NCI-H2081 (cell line): ENCODE measurements around the gene NFATC2IP.
"Not testable (repeated sequence)": the region's sequence is repeated elsewhere in the genome, so short reads cannot be mapped to it uniquely, and the experiment has no call there.

ENCODE experiments used
- DNase-seq, 2 experiments: peaks; one replicate each; lab custom pipeline; 2025; lab: John Stamatoyannopoulos, UW

Gene NFATC2IP

DNA sequence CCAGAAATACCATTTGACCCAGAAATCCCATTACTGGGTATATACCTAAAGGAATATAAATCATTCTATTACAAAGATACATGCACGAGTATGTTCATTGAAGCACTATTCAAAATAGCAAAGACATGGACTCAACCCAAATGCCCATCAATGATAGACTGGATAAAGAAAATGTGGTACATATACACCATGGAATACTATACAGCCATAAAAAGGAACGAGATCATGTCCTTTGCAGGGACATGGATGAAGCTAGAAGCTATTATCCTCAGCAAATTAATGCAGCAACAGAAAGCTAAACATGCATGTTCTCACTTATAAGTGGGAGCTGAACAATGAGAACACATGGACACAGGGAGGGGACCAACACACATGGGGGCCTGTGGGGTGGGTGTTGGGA is 24.5 kb upstream of the NFATC2IP start:
- not testable (repeated sequence) for DNase-seq

DNA sequence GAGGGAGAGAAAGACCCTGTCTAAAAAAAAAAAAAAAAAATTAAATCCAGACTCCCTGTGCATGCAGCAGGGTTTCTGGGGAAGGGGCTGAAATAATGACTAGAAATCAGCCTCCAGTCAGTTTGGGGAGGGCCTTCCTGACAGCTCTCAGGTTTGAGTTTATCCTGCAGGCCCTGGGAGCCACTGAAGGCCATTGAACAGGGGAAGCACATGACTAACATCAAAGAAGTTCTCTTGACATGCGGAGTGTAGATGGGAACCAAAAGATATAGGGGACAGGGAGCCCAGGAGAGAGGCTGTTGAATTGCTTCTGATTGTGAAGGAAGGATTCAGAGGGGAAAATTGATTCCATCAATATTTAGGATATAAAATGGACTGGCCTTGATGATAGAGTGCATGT is 22.9 kb upstream of the NFATC2IP start:
- DNase-seq = no peak

DNA sequence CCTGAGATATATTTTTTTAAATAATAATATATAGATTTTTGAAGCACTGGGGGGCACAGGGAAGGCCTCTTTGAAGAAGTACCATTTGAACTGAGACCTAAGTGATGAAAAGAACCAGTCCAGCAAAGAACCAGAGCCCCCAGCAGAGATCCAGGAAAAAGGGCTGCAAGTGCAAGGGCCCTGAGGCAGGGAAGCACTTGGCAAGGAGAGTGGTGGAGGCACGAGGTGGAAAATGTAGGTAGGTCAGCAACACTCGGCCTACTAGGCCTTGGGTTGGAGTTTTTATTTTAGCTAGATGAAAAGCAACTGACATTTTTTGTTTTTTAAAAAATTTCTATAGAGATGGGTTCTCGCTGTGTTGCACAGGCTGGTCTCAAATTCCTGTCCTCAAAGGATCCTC is 20.5 kb upstream of the NFATC2IP start:
- no peak for DNase-seq

DNA sequence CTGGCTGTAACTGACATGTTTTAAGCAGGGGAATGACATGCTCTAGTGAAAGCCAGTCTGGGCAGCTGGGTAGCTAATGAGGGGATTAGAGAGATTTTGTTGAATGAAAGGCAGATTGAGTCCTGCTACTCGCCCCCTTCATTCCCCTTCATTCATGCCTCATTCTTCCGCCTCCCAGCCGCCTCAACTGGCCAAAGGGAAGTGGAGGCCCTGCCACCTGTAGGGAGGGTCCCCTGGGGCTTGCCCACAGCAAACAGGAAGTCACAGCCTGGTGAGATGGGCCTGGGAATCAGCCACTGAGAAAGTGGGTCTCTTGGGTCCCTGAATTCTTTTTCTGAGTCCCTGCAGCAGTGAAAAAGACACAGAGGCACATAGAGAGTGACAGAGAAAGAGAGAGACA is 20.1 kb upstream of the NFATC2IP start:
- DNase-seq = no peak

DNA sequence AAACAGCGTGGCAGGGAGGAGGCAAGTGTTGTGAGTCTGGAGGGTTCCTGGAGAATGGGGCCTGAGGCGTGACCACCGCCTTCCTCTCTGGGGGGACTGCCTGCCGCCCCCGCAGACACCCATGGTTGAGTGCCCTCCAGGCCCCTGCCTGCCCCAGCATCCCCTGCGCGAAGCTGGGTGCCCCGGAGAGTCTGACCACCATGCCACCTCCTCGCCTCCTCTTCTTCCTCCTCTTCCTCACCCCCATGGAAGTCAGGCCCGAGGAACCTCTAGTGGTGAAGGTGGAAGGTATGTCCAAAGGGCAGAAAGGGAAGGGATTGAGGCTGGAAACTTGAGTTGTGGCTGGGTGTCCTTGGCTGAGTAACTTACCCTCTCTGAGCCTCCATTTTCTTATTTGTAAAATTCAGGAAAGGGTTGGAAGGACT is 18.9 kb upstream of the NFATC2IP start, which contains the start of gene CD19:
Gene CD19 (plus strand): TSS at position 171 of the 425 bp plus-strand sequence. CDS start 30 bp downstream, at position 201.
- DNase-seq = no peak

DNA sequence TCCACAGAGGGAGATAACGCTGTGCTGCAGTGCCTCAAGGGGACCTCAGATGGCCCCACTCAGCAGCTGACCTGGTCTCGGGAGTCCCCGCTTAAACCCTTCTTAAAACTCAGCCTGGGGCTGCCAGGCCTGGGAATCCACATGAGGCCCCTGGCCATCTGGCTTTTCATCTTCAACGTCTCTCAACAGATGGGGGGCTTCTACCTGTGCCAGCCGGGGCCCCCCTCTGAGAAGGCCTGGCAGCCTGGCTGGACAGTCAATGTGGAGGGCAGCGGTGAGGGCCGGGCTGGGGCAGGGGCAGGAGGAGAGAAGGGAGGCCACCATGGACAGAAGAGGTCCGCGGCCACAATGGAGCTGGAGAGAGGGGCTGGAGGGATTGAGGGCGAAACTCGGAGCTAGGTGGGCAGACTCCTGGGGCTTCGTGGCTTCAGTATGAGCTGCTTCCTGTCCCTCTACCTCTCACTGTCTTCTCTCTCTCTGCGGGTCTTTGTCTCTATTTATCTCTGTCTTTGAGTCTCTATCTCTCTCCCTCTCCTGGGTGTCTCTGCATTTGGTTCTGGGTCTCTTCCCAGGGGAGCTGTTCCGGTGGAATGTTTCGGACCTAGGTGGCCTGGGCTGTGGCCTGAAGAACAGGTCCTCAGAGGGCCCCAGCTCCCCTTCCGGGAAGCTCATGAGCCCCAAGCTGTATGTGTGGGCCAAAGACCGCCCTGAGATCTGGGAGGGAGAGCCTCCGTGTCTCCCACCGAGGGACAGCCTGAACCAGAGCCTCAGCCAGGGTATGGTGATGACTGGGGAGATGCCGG is 18.2 kb upstream of the NFATC2IP start:
- DNase-seq = no peak

DNA sequence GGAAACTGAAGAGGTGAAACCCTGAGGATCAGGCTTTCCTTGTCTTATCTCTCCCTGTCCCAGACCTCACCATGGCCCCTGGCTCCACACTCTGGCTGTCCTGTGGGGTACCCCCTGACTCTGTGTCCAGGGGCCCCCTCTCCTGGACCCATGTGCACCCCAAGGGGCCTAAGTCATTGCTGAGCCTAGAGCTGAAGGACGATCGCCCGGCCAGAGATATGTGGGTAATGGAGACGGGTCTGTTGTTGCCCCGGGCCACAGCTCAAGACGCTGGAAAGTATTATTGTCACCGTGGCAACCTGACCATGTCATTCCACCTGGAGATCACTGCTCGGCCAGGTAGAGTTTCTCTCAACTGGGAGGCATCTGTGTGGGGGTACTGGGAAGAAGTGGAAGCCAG is 17.6 kb upstream of the NFATC2IP start:
- DNase-seq = no peak

DNA sequence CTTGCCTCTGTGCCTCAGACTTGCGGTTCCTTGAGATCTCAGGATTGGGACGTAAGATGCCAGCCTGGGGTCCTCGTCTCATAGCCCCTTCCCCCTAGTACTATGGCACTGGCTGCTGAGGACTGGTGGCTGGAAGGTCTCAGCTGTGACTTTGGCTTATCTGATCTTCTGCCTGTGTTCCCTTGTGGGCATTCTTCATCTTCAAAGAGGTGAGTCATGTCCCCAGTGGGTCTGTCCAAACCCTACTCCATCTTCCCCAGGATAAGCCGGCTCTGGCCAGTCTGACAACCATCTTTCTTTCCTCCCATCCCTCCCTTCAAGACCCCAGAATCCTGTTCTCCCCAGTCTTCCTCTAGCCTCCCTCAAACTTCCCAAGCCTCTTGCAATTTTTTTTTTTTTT is 15.4 kb upstream of the NFATC2IP start:
- no peak for DNase-seq

DNA sequence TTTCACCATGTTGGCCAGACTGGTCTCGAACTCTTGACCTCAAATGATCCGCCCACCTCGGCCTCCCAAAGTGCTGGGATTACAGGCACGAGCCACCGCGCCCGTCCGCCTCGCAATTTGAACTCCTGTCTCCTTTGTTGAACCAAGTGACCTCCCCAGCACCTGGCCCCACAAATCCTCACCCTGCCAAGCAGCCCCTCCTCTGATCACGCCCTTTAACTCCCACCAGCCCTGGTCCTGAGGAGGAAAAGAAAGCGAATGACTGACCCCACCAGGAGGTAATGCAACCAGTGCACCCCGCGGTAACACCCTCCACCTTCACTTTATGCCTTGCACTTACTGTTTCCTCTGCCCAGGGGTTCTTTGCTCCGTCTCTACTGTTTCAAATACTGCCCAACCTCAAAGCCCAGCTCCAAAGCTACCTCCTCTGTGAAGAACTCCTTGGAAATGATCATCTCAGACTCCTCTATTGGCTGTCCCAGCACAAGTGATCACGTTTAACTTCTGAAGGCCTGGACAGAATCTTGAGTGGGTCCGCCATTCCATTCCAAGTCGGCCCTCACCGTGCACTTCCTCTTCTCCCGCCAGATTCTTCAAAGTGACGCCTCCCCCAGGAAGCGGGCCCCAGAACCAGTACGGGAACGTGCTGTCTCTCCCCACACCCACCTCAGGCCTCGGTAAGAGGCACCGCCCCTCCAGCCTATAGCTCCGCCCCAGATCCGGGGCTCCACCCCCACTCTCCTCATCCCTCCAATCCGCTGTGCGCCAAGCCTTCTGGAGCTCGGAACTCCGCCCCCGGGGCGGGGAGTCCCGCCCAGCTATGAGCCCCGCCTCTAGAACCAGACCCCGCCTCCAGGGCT is 14.6 kb upstream of the NFATC2IP start:
- DNase-seq = peak in 1 of 2 experiments; percentile 31

DNA sequence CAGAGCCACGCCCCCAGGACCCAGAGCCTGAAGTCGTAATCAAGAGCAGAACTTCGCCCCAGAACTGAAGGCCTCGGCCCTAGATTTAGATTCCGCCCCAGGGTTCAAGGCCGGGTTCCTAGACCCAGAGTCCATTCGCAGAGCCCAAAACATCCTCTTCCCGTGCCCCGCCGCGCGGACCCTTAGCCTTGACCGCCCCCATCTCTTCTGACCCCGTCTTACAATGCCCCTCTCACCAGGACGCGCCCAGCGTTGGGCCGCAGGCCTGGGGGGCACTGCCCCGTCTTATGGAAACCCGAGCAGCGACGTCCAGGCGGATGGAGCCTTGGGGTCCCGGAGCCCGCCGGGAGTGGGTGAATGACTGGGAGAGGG is 14.0 kb upstream of the NFATC2IP start:
- DNase-seq = no peak

DNA sequence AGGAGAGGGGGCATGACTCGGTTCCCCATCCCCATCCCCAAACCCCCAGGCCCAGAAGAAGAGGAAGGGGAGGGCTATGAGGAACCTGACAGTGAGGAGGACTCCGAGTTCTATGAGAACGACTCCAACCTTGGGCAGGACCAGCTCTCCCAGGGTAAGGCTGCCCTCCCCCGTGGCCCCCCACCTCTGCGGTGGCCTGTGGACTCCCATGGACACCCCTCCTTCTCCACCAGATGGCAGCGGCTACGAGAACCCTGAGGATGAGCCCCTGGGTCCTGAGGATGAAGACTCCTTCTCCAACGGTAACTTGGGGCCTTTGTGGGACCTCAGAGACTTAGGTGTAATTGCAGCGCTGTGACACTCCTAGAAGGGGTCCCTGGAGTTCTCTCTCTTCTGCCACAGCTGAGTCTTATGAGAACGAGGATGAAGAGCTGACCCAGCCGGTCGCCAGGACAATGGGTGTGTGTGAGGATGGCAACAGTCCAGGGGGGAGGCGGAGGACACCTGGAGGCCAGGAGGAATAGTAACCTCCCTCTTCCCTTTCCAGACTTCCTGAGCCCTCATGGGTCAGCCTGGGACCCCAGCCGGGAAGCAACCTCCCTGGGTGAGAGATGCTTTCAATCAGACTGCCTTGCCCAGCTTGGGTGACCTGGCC is 13.4 kb upstream of the NFATC2IP start:
- DNase-seq = no peak

DNA sequence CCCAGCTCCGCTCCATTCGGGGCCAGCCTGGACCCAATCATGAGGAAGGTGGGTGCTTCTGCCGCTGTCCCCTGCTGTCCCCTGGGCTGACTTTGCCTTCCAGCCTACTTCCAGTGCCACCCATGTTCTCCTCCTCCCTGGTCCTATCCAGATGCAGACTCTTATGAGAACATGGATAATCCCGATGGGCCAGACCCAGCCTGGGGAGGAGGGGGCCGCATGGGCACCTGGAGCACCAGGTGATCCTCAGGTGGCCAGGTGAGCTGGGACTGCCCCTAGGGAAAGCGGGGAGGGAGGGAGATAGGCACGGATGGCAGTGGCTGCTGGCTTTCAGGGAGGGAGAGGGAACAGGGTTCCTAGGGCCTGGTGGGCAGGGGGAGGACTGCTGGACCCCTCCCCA is 12.0 kb upstream of the NFATC2IP start:
- DNase-seq = no peak

DNA sequence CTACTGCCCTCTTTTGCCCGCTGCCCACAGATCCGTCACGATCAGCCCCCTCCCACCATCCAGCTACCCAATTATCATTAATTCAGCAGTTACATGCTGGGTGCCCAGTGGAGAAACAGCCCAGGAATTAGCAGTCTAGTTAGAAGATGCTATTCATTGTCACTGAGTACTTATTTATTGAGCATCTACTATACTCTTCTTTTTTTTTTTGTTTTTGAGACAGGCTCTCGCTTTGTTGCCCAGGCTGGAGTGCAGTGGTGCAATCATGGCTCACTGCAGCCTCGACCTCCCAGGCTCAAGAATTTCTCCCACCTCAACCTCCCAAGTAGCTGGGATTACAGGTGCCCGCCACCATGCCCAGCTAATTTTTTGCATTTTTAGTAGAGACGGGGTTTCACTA is 10.9 kb upstream of the NFATC2IP start:
- not testable (repeated sequence) for DNase-seq

DNA sequence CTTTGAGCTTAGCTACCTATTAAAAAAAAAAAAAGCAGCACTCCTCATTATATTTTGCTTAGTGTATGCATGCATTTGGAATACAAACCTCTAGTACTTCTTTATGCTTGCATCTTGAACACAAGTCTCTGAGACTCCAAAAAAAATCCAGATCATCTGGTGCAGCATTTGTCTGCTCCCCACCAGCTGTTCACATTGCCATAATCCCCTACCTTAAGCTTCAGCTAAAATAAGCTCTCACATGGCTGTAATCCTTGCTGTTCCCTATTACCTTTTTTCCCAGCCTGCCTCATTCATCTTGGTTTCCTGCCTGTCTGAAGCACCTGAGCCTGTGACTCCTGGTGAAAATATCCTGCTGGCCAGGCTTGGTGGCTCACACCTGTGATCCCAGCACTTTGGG is 7.5 kb upstream of the NFATC2IP start:
- DNase-seq = no peak

DNA sequence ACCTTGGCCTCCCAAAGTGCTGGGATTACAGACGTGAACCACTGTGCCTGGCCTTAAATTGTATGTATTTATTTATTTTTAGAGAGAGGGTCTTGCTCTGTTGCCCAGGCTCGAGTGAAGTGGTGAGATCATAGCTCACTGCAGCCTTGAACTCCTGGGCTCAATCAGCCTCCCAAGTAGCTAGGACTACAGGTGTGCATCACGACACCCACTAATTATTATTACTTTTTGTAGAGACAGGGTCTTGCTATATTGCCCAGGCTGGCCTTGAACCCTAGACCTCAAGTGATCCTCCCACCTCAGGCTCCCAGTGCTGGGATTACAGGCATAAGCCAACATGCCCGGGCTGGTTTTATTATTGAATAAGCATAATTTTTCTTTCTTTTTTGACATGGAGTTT is 4.1 kb upstream of the NFATC2IP start:
- DNase-seq = no peak

DNA sequence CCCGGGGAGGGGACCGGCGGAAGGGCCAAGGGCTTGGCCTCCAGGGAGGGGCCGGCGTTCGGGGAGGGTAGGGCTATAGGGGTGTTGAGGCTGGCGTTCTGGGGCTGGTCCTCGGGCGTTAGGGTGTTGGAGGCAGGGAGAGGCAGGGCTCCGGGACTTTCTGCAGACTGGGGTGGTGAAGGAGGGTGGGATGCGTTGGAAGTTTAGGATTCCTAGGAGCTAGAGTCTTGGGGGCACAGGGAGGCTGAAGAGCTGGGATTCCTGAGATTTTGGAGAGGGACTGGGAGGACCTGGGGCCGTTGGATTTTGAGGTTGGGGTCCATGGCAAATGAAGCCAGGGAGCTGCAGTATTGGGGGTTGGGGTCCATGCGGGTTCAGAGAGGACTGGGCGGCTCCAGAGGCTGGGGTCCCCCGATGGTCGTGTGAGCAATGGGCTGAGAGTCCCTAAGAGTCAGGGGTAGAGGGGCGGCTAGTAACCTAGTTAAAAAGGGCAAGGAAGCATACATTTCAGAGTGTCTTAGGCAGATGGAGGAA is 740 bp downstream of the NFATC2IP start:
- no peak for DNase-seq

DNA sequence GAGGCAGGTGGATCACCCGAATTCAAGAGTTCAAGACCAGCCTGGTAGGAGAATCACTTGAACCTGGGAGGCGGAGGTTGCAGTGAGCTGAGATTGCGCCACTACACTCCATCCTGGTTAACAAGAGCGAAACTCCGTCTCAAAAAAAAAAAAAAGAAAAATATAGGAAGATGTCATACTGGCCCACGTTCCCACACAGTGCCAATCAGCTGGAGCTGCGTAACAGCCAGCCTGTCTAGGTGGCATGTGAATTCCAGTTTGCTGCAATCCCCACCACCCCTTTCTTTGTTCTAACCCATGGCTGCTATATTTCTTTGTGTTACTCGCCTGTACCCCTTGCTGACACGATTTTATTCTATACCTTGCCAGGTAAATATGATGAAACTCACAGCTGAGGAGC is 7.5 kb downstream of the NFATC2IP start:
- no peak for DNase-seq

DNA sequence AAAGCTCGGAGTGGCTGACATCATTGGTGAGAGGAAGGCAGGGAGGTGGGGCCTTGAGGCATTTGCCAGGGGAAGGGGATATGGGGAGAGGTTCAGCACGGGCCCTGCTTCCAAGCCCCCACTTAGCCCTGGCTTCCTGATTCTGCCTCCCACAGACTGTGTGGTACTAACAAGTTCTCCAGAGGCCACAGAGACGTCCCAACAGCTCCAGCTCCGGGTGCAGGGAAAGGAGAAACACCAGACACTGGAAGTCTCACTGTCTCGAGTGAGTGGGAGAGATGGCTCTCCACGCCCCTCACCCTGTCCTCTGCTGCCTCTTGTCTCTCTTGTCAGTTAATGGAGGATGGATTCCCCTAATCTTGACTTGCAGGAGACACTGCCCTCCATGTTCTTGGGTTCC is 8.1 kb downstream of the NFATC2IP start:
- DNase-seq = no peak

DNA sequence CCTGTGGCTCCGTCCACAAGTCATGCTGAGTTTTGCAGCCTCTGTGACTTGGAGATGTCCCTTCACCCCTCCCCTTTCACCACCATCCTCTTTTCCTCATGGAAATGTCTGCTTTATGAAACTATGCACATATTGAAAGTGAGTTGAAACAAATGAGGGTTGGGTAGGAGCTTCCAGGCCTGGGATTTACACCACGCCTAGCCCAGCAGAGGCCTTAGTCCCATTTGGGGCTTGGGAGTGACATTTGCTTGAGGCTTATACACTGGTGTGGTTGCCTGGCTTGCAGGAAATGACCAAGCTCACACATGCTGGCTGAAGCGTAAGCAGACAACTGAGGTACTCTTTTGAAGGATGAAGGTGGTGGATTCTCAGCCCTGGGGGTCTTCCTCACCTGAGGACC is 13.3 kb downstream of the NFATC2IP start:
- DNase-seq = no peak

DNA sequence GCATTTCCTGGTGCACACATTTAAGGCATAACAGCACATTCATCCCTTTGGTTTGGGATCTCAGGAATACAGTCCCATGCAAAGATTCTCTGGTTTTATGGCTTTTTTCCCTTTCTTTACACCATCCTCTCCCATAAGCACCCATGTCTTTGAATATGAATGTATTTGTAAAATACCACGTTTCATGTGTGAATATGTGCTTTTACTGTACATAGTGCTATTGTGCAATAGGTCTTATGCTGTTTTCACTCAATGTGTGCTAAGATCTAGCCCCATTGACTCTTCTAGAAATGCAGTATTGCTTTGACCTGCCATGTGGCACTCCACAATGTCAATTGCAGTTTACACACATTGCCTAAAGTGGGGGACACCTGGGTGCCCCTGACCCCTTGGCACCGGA is 13.8 kb downstream of the NFATC2IP start:
- no peak for DNase-seq

DNA sequence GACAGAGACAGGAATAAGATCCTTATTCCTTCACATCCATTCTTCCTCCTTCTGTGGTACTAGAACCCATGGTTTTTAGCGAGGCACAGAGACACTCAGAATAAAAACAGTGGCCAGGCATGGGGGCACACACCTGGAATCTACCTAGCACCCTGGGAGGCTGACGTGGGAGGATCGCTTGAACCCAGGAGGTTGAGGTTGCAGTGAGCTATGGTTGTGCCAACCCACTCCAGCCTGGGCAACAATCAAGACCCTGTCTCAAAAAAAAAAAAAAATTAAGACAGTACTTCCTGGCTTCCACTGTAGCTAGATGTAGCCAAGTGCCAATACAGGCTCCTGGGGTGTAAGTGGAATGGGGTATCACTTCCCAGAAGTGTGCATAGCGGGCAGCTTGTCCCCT is 16.4 kb downstream of the NFATC2IP start:
- no peak for DNase-seq

DNA sequence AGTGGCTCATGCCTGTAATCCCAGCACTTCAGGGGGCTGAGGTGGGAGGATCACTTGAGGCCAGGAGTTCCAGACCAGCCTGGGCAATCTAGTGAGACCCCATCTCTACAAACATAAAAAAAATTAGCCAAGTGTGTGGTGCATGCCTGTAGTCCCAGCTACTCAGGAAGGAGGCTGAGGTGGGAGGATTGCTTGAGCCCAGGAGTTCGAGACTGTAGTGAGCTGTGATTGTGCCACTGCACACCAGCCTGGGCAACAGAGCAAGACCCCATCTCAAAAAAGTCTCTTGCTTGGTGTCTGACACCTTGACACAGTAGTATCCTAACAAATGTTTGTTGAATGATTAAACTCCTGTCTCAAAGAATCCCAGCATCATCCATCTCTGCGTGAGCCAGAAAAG is 19.0 kb downstream of the NFATC2IP start:
- not testable (repeated sequence) for DNase-seq
